Body of pancreas (tissue), 4 donors: ENCODE measurements around the gene HES7.

Experiments used
- POLR2A ChIP-seq, 3 donors: fragments of 450-650 bp; IDR thresholded peaks; one replicate each; pipeline ENCODE4 v1.6.1; 2016; ENCODE audit warnings: antibody characterized with exemption in 3 of 3, mild to moderate bottlenecking in 2 of 3
- TF ChIP-seq, protein P1 (sequence below), 7 experiments: fragments of 450-650 bp in 4 of 7; fragments of 200-600 bp in 3 of 7; sonication (generic) in 3 of 7; IDR thresholded peaks; one replicate each; pipeline ENCODE4 v1.5.1; 2016 to 2019; ENCODE audit warnings: antibody characterized with exemption in 7 of 7

DNA sequence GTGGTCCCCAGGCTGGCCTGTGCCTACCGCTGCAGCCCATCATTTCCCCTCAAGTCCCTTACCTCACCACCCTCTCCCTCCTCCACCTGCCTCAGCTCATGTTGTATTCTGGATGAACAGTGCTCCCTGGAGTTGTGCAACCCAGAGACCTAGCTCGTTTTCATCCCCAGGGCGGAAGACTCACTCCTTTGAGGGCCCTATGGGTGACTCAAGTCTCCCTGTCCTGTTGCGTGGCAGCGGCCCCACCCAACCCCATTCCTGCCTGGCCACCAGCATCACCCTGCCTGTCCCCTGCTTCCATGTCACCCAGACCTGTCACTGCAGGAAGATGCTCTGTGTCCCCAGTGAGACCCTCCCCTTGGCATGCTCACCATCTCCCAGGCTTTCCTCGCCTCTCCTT, 39.7 kb downstream of the HES7 start:
- TF ChIP-seq, protein P1, sequence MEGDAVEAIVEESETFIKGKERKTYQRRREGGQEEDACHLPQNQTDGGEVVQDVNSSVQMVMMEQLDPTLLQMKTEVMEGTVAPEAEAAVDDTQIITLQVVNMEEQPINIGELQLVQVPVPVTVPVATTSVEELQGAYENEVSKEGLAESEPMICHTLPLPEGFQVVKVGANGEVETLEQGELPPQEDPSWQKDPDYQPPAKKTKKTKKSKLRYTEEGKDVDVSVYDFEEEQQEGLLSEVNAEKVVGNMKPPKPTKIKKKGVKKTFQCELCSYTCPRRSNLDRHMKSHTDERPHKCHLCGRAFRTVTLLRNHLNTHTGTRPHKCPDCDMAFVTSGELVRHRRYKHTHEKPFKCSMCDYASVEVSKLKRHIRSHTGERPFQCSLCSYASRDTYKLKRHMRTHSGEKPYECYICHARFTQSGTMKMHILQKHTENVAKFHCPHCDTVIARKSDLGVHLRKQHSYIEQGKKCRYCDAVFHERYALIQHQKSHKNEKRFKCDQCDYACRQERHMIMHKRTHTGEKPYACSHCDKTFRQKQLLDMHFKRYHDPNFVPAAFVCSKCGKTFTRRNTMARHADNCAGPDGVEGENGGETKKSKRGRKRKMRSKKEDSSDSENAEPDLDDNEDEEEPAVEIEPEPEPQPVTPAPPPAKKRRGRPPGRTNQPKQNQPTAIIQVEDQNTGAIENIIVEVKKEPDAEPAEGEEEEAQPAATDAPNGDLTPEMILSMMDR (IDR thresholded peaks at IDR 0.05), result no peak
- no peak for TF ChIP-seq POLR2A (IDR thresholded peaks at IDR 0.05)
